K562 (cell line): ENCODE results near the gene TAF4. TPM values are rescaled to one million over a fixed set of nuclear protein-coding genes. Genes with fewer than 3 reads are reported as not detected.
A peak's percentile ranks its signal among the peaks of the same experiment; 100 is the strongest.

Experiments used
- ATAC-seq: fragments of 200-7000 bp; cut with Tn5 transposase; 3 replicates; pipeline ENCODE4 v1.9.1; 2020; ENCODE audit warnings: moderate library complexity
- BruUV-seq: library from RNA; stranded (reverse); fragments of 400-500 nt; replicated peaks from 2 replicates; lab custom pipeline; 2021; lab: Mats Ljungman, UMichigan
- CTCF ChIA-PET: fragments of 300-600 bp; formaldehyde crosslinking; extraction: SDS; loops from one replicate; lab custom pipeline; 2021; ENCODE audit warnings: low intra/inter-chr PET ratio; lab: Yijun Ruan, JAX
- POLR2A ChIA-PET: fragments of 300-600, 350-650 bp; sonication (Branson Sonifier 250); formaldehyde crosslinking; extraction: SDS; loops from one replicate; lab custom pipeline; 2021; ENCODE audit warnings: antibody characterized with exemption, inconsistent platforms; lab: Yijun Ruan, JAX
- DNase-seq, 4 experiments: peaks; one replicate each; pipeline versions ENCODE4 v3.0.0 to v3.0.0-alpha.2; 2011 to 2018; ENCODE audit warnings: low spot score in 3 of 4, mixed read lengths in 3 of 4; ENCODE audit errors: extremely low read depth in 1 of 4
- FAIRE-seq: peaks from 2 replicates; lab custom pipeline; 2011; peaks lifted over from hg19 to GRCh38; lab: Jason Lieb, UNC
- H2AFZ ChIP-seq: 2 replicates; pipeline ENCODE4 v1.6.0; 2011; ENCODE audit warnings: low read depth, low read length, control low read depth, inconsistent platforms
- H3K27ac ChIP-seq: fragments of 200-600 bp; 3 replicates; pipeline ENCODE4 v1.8.0; 2011; ENCODE audit warnings: low read depth, mild to moderate bottlenecking, control low read depth, inconsistent platforms, low read length, moderate library complexity, mixed read lengths; ENCODE audit errors: extremely low read depth
- H3K27me3 ChIP-seq, 2 experiments: fragments of 300-600 bp in 1 of 2; 2 replicates in 1 of 2; 3 replicates in 1 of 2; pipeline versions ENCODE4 v1.6.0 to v1.8.0; 2011; ENCODE audit warnings: inconsistent platforms in 2 of 2, low read length in 2 of 2, mild to moderate bottlenecking in 1 of 2, mixed read lengths in 1 of 2, moderate library complexity in 1 of 2; ENCODE audit not compliant: control insufficient read depth in 2 of 2, insufficient read depth in 2 of 2
- H3K36me3 ChIP-seq: fragments of 300-600 bp; 3 replicates; pipeline ENCODE4 v1.8.0; 2011; ENCODE audit warnings: mild to moderate bottlenecking, low read length, inconsistent platforms; ENCODE audit not compliant: control insufficient read depth, insufficient read depth
- H3K4me1 ChIP-seq, 2 experiments: fragments of 200-600 bp in 1 of 2; replicated peaks in 1 of 2; 2 replicates in 1 of 2; 3 replicates in 1 of 2; pipeline versions ENCODE4 v1.5.1 to v1.8.0; 2011; ENCODE audit warnings: inconsistent platforms in 2 of 2, low read length in 2 of 2, mild to moderate bottlenecking in 1 of 2, mixed read lengths in 1 of 2, moderate library complexity in 1 of 2; ENCODE audit not compliant: control insufficient read depth in 2 of 2, insufficient read depth in 2 of 2
- H3K4me2 ChIP-seq: 2 replicates; pipeline ENCODE4 v1.6.1; 2011; ENCODE audit warnings: low read length, control low read depth, inconsistent platforms, mixed read lengths; ENCODE audit not compliant: insufficient read depth
- H3K4me3 ChIP-seq: fragments of 200-600 bp; sonication (generic), shearing (Covaris generic); 2 replicates; pipeline ENCODE4 v1.5.1; 2016; ENCODE audit warnings: control low read depth, inconsistent platforms
- H3K79me2 ChIP-seq: fragments of 200-600 bp; 3 replicates; pipeline ENCODE4 v1.8.0; 2011; ENCODE audit warnings: low read length, inconsistent platforms; ENCODE audit not compliant: control insufficient read depth, insufficient read depth
- H3K9ac ChIP-seq, 2 experiments: 2 replicates each; pipeline versions ENCODE4 v1.6.0 to v1.6.1; 2011; ENCODE audit warnings: low read depth in 2 of 2, low read length in 2 of 2, control low read depth in 1 of 2, inconsistent platforms in 1 of 2, mild to moderate bottlenecking in 1 of 2, mixed read lengths in 1 of 2; ENCODE audit not compliant: insufficient read depth in 1 of 2
- H3K9me1 ChIP-seq: one replicate; pipeline ENCODE4 v1.6.0; 2011; ENCODE audit warnings: inconsistent platforms, mild to moderate bottlenecking, low read length, moderate library complexity; ENCODE audit not compliant: control insufficient read depth, insufficient read depth
- H3K9me3 ChIP-seq: replicated peaks from 2 replicates; pipeline ENCODE4 v1.5.1; 2011; ENCODE audit warnings: low read depth, low read length, inconsistent platforms; ENCODE audit not compliant: control insufficient read depth, insufficient read depth
- H4K20me1 ChIP-seq: replicated peaks from 2 replicates; pipeline ENCODE4 v1.6.1; 2011; ENCODE audit warnings: low read length, inconsistent platforms, mixed read lengths; ENCODE audit not compliant: control insufficient read depth, insufficient read depth
- FOXJ3 ChIP-seq: sonication (generic); formaldehyde crosslinking; IDR thresholded peaks from 2 replicates; pipeline ENCODE4 v1.4.0; 2020; ENCODE audit warnings: mild to moderate bottlenecking, missing genetic modification reagents
- WGBS: fragments of 100-300 bp; shearing (Covaris generic); methylation state at CpG from one replicate; pipeline ENCODE4 v1.1.6; 2016; ENCODE audit warnings: low coverage, mixed read lengths; ENCODE audit not compliant: insufficient coverage; ENCODE audit errors: missing lambda C conversion rate; 5-methylcytosine and 5-hydroxymethylcytosine counted together
- in situ Hi-C: fragments of 300-500 bp; cut with MboI; formaldehyde crosslinking; loops from 4 replicates; pipeline ENCODE4 v1.15.0; 2018; ENCODE audit warnings: inconsistent platforms, mixed read lengths
- intact Hi-C: fragments of 100-400 bp; cut with micrococcal nuclease; formaldehyde crosslinking; loops from 2 replicates; pipeline ENCODE4 v1.14.2; 2022
- polyA plus RNA-seq, 8 experiments: library from polyadenylated mRNA; depleted of rRNA in 4 of 8; stranded (reverse) in 5 of 8; unstranded in 3 of 8; fragments of >200 nt; fragmentation: Nextera tagmentation in 2 of 8; fragmentation: Illumina TruSeq in 1 of 8; extraction: Ambion mirVana in 2 of 8; extraction: Trizol in 1 of 8; gene quantifications; 2 replicates each; pipeline versions ENCODE4 v1.2.1 to v1.2.3, GENCODE V29; 2011 to 2014; ENCODE audit warnings: inconsistent platforms in 1 of 8, missing spikeins in 1 of 8
- total RNA-seq, 7 experiments: library from RNA; depleted of rRNA in 6 of 7; stranded (reverse); fragments of >200 nt in 6 of 7; fragmentation: Illumina TruSeq in 2 of 7; extraction: Trizol in 2 of 7; gene quantifications; 2 replicates each; pipeline versions ENCODE4 v1.2.1 to v1.2.3, GENCODE V29; 2011 to 2021; ENCODE audit warnings: low replicate concordance in 1 of 7
- TF ChIP-seq, protein P1 (sequence below): fragments of 200-800 bp; sonication (Bioruptor generic); IDR thresholded peaks from 2 replicates; pipeline ENCODE4 v1.6.1; 2017; ENCODE audit warnings: missing genetic modification characterization, missing compliant biosample characterization

The TAF4 gene
- total and polyA plus RNA-seq, 9 of the 15 experiments (the other 6 are each of a cell fraction or from before 2014, with no cell fraction given), result 0.44 to 28.3 (median 5.6) TPM

GRCh38 chr20:61935926-61936700, 129.6 kb downstream of the TAF4 start:
- BruUV-seq, result no TSS peak
- CTCF ChIA-PET, result no interaction called here
- no peak for DNase-seq
- Histone ChIP-seq H3K79me2 (no peaks in the 10 kb centered on the region), H3K4me3 (no peak overlapping the region), H2AFZ (no peak overlapping the region), H3K9me1 (no peaks in the 10 kb centered on the region), H3K27ac (no peak overlapping the region), H4K20me1 (peaks cover 13% of the 10 kb centered on the region), H3K36me3 (no peaks in the 10 kb centered on the region), H3K27me3 (peaks cover 14 to 64% of the 10 kb centered on the region in 2 experiments), H3K4me1 (peaks cover 0 to 19% of the 10 kb centered on the region in 2 experiments; a peak in 2 of 5 replicates), H3K4me2 (no peak overlapping the region), H3K9ac (no peak overlapping the region), H3K9me3 (no peaks in the 10 kb centered on the region)
- WGBS, result 38% methylated on average over 12 of the region's 14 CpGs
- intact Hi-C loops (no loop called here), in situ Hi-C loops (no loop called here)
- ATAC-seq, result no peak
- TF ChIP-seq, protein P1, sequence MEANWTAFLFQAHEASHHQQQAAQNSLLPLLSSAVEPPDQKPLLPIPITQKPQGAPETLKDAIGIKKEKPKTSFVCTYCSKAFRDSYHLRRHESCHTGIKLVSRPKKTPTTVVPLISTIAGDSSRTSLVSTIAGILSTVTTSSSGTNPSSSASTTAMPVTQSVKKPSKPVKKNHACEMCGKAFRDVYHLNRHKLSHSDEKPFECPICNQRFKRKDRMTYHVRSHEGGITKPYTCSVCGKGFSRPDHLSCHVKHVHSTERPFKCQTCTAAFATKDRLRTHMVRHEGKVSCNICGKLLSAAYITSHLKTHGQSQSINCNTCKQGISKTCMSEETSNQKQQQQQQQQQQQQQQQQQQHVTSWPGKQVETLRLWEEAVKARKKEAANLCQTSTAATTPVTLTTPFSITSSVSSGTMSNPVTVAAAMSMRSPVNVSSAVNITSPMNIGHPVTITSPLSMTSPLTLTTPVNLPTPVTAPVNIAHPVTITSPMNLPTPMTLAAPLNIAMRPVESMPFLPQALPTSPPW, result peak; percentile 22; the same call in 1 of the 2 replicates
- TF ChIP-seq FOXJ3 (CRISPR knock-in tag), result no peak
- POLR2A ChIA-PET, result interaction anchor here (0.7 kb wide), 1 partner anchor 249 kb away, joined by 3 read pairs; no protein-coding TSS in a partner anchor
- no peak for FAIRE-seq
